Body of pancreas (tissue), 4 donors: ENCODE measurements around the gene FSTL5. TPM values are rescaled to one million over a fixed set of nuclear protein-coding genes. Genes with fewer than 3 reads are reported as not detected.

Experiments used
- ATAC-seq: fragments of 150-250 bp; one replicate; pipeline ENCODE4 v1.9.1; 2016
- DNase-seq, 4 donors: peaks; one replicate each; pipeline ENCODE4 v3.0.0-alpha.2; 2019
- H3K27ac ChIP-seq, 4 donors: fragments of 200-600 bp; sonication (generic); 1 replicate in 3 of 4; 2 replicates in 1 of 4; pipeline versions ENCODE4 v1.5.1 to v1.6.1; 2016 to 2019; ENCODE audit warnings: mild to moderate bottlenecking in 1 of 4, mixed read lengths in 1 of 4, moderate library complexity in 1 of 4
- H3K27me3 ChIP-seq, 2 donors: fragments of 200-600 bp; sonication (generic); one replicate each; pipeline ENCODE4 v1.6.0; 2016; ENCODE audit warnings: mild to moderate bottlenecking in 1 of 2
- H3K36me3 ChIP-seq, 2 donors: fragments of 200-600 bp; sonication (generic); replicated peaks in 1 of 2; 2 replicates each; pipeline ENCODE4 v1.5.1; 2016; ENCODE audit warnings: low read depth in 2 of 2; ENCODE audit not compliant: insufficient read depth in 1 of 2
- H3K4me1 ChIP-seq: fragments of 200-600 bp; sonication (generic); one replicate; pipeline ENCODE4 v1.6.0; 2016
- H3K4me3 ChIP-seq, 2 donors: fragments of 200-600 bp; sonication (generic); 1 replicate in 1 of 2; 2 replicates in 1 of 2; pipeline ENCODE4 v1.5.1; 2016 to 2019
- H3K9me3 ChIP-seq, 3 donors: fragments of 200-600 bp; sonication (generic); 1 replicate in 2 of 3; 2 replicates in 1 of 3; pipeline ENCODE4 v1.5.1; 2016
- CTCF ChIP-seq, 7 experiments: fragments of 450-650 bp in 4 of 7; fragments of 200-600 bp in 3 of 7; sonication (generic) in 3 of 7; IDR thresholded peaks; one replicate each; pipeline ENCODE4 v1.5.1; 2016 to 2019; ENCODE audit warnings: antibody characterized with exemption in 7 of 7
- POLR2A ChIP-seq, 3 donors: fragments of 450-650 bp; IDR thresholded peaks; one replicate each; pipeline ENCODE4 v1.6.1; 2016; ENCODE audit warnings: antibody characterized with exemption in 3 of 3, mild to moderate bottlenecking in 2 of 3
- WGBS, 2 donors: methylation state at CpG; one replicate each; pipeline ENCODE4 v1.1.5; 2017; 5-methylcytosine and 5-hydroxymethylcytosine counted together
- intact Hi-C: fragments of 100-400 bp; cut with DNase I; formaldehyde crosslinking; loops from one replicate; pipeline ENCODE4 v1.15.1; 2023
- total RNA-seq, 2 donors: library from RNA; depleted of rRNA; stranded (reverse); fragments of >200 nt; gene quantifications; one replicate each; pipeline ENCODE4 v1.1.0, GENCODE V29; 2016

Gene FSTL5
- total RNA-seq, 2 donors from 2014 or later, result 1.3 TPM; not detected in 1

DNA sequence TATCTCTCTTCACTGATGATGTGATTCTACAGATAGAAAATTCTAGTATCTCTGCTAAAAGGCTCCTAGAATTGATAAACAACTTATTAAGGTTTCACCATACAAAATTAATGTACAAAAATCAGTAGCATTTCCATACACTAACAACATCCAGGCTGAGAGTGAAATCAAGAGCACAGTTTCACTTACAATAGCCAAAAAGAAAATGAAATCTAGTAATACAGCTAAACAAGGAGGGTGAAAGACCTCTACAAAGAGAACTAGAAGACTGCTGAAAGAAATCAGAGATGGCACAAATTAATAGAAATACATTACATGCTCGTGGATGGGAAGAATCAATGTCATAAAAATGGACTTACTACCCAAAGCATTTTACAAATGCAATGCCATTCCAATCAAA is 751.9 kb downstream of the FSTL5 start:
- ATAC-seq (no peak), DNase-seq (no peak)
- intact Hi-C loops, result no loop called here
- no peaks in the 10 kb centered on the region for H3K9me3 ChIP-seq
- no peak overlapping the region for H3K27ac ChIP-seq
- no peaks in the 10 kb centered on the region for H3K4me1 ChIP-seq
- TF ChIP-seq POLR2A (IDR thresholded peaks at IDR 0.05) (no peak), CTCF (IDR thresholded peaks at IDR 0.05) (no peak)
- no peaks in the 10 kb centered on the region for H3K27me3 ChIP-seq
- no peak overlapping the region for H3K4me3 ChIP-seq
- WGBS, 2 donors, result 42 to 52% methylated on average over 1 of the region's 1 CpG
- H3K36me3 ChIP-seq, result no peaks in the 10 kb centered on the region

- 66 to 70% methylated on average over 9 of the region's 9 CpGs for WGBS, 2 donors
- DNase-seq, result no peak
These were observed 759.3 kb downstream of the FSTL5 start for GRCh38 chr4:161404346-161405110.

GRCh38 chr4:161403781-161404180 is 760.0 kb downstream of the FSTL5 start:
- DNase-seq, result no peak
- no peaks in the 10 kb centered on the region for H3K36me3 ChIP-seq
- TF ChIP-seq POLR2A (IDR thresholded peaks at IDR 0.05) (no peak), CTCF (IDR thresholded peaks at IDR 0.05) (no peak)
- H3K9me3 ChIP-seq, result no peaks in the 10 kb centered on the region
- intact Hi-C loops, result no loop called here
- WGBS, 2 donors, result 59 to 64% methylated on average over 3 of the region's 3 CpGs
- no peaks in the 10 kb centered on the region for H3K4me1 ChIP-seq
- no peak overlapping the region for H3K4me3 ChIP-seq
- no peak overlapping the region for H3K27ac ChIP-seq
- H3K27me3 ChIP-seq, result no peaks in the 10 kb centered on the region
- no peak for ATAC-seq

More at GRCh38 chr4:161404346-161405110, 759.3 kb downstream of the FSTL5 start:
- Histone ChIP-seq H3K27me3 (no peaks in the 10 kb centered on the region), H3K9me3 (no peaks in the 10 kb centered on the region), H3K27ac (no peak overlapping the region), H3K4me1 (no peaks in the 10 kb centered on the region), H3K4me3 (no peak overlapping the region), H3K36me3 (no peaks in the 10 kb centered on the region)
- TF ChIP-seq POLR2A (IDR thresholded peaks at IDR 0.05), result no peak
- TF ChIP-seq CTCF (IDR thresholded peaks at IDR 0.05), result no peak
- no peak for ATAC-seq
- intact Hi-C loops, result no loop called here

DNA sequence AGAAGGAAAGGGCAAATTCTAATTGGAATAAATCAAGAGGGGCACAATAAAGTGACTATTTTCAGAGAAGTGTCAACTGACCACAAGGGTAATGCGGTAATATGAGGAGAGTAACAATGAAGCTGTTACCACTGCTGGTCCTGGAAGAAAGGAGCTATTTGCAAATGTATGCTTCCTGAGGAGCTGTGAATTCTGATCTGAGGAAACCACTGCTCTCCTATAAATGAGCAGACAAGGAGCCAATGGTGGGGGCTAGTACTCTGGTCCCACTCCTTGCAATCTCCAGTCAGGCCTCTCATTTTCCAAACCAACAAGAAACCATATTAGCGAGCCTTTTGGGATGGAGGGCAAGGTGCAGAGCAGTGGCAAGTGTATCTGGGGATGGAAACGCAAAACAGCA is 770.2 kb downstream of the FSTL5 start:
- intact Hi-C loops, result no loop called here
- DNase-seq, result no peak
- Histone ChIP-seq H3K9me3 (no peaks in the 10 kb centered on the region), H3K27me3 (no peaks in the 10 kb centered on the region), H3K36me3 (no peaks in the 10 kb centered on the region), H3K4me1 (no peaks in the 10 kb centered on the region), H3K4me3 (no peak overlapping the region), H3K27ac (no peak overlapping the region)
- no peak for ATAC-seq
- WGBS, 2 donors, result 60 to 79% methylated on average over 3 of the region's 3 CpGs
- TF ChIP-seq CTCF (IDR thresholded peaks at IDR 0.05) (no peak), POLR2A (IDR thresholded peaks at IDR 0.05) (no peak)

DNA sequence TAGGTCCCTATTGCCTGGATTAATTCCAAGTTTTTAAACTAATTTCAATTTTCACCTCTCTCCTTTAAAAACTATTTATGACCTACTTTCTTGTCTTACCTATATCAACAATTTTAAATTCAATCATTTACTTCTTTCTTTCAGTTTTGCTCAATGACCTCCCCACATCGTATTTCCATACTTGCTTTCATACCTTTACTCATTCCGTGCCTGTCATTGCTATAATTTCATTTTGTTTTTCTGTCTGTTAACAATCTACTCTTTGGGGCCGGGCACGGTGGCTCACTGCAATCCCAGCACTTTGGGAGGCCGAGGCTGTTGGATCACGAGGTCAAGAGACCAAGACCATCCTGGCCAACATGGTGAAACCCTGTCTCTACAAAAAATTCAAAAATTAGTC is 781.1 kb downstream of the FSTL5 start:
- no peak for DNase-seq
- Histone ChIP-seq H3K36me3 (no peaks in the 10 kb centered on the region), H3K9me3 (no peaks in the 10 kb centered on the region), H3K4me1 (no peaks in the 10 kb centered on the region), H3K27me3 (no peaks in the 10 kb centered on the region), H3K27ac (no peak overlapping the region), H3K4me3 (no peak overlapping the region)
- TF ChIP-seq CTCF (IDR thresholded peaks at IDR 0.05), result no peak
- TF ChIP-seq POLR2A (IDR thresholded peaks at IDR 0.05), result no peak
- intact Hi-C loops, result no loop called here
- no peak for ATAC-seq
- 82 to 88% methylated on average over 6 of the region's 6 CpGs for WGBS, 2 donors
